ENCODE results near the gene CDH4.

- TF ChIP-seq, protein P1, sequence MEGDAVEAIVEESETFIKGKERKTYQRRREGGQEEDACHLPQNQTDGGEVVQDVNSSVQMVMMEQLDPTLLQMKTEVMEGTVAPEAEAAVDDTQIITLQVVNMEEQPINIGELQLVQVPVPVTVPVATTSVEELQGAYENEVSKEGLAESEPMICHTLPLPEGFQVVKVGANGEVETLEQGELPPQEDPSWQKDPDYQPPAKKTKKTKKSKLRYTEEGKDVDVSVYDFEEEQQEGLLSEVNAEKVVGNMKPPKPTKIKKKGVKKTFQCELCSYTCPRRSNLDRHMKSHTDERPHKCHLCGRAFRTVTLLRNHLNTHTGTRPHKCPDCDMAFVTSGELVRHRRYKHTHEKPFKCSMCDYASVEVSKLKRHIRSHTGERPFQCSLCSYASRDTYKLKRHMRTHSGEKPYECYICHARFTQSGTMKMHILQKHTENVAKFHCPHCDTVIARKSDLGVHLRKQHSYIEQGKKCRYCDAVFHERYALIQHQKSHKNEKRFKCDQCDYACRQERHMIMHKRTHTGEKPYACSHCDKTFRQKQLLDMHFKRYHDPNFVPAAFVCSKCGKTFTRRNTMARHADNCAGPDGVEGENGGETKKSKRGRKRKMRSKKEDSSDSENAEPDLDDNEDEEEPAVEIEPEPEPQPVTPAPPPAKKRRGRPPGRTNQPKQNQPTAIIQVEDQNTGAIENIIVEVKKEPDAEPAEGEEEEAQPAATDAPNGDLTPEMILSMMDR (IDR thresholded peaks at IDR 0.05; ENCODE audit: extremely low read depth in 1 of 2, insufficient read depth in 1 of 2, low read depth in 1 of 2, low read length in 2 of 2) = no peak
- TF ChIP-seq GATA2 (IDR thresholded peaks at IDR 0.05; ENCODE audit: insufficient read depth, insufficient read length, low read depth, low read length) (no peak), JUN (IDR thresholded peaks at IDR 0.05; ENCODE audit: borderline replicate concordance, insufficient read depth, insufficient read length, low read depth) (no peak), POLR2A (IDR thresholded peaks at IDR 0.05; ENCODE audit: low read depth, low read length) (no peak), EZH2 (IDR thresholded peaks at IDR 0.05; ENCODE audit: borderline replicate concordance, low read depth, low read length, severe bottlenecking) (no peak)
- TF ChIP-seq, protein P2, sequence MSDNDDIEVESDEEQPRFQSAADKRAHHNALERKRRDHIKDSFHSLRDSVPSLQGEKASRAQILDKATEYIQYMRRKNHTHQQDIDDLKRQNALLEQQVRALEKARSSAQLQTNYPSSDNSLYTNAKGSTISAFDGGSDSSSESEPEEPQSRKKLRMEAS (IDR thresholded peaks at IDR 0.05; ENCODE audit: insufficient read depth, insufficient read length) = no peak
These were observed 44.6 kb downstream of the CDH4 start for GRCh38 chr20:61296629-61297019.

Data from endothelial cell of umbilical vein (primary cell).